ENCODE measurements around the gene TADA3. TPM values are rescaled to one million over a fixed set of nuclear protein-coding genes. Genes with fewer than 3 reads are reported as not detected.

The TADA3 gene
- total RNA-seq, 2 experiments from 2014 or later: 80.7 to 96.4 TPM

GRCh38 chr3:9743548-9743947 is 48.7 kb downstream of the TADA3 start:
- no peaks in the 10 kb centered on the region for H3K27me3 Mint-ChIP-seq
- peaks cover 80% of the 10 kb centered on the region for H3K36me3 Mint-ChIP-seq (ENCODE audit: low read depth)
- no peaks in the 10 kb centered on the region for H3K9me3 Mint-ChIP-seq (ENCODE audit: low read depth)
- peaks cover 12% of the 10 kb centered on the region for H3K4me1 Mint-ChIP-seq
- H3K4me3 Mint-ChIP-seq: no peak overlapping the region
- DNase-seq (no peak), ATAC-seq (no peak)
- ChIA-PET CTCF (interaction anchor here (1.0 to 2.1 kb wide), 2 partner anchors 13 to 360 kb away, joined by 3 to 4 read pairs; no protein-coding TSS in a partner anchor), POLR2A (interaction anchor here (0.6 kb wide), 1 partner anchor 97 kb away, joined by 4 read pairs; no protein-coding TSS in a partner anchor)
- intact Hi-C loops (cut with DNase I, micrococcal nuclease): no loop called here
- no peak overlapping the region for H3K27ac Mint-ChIP-seq

- no peaks in the 10 kb centered on the region for H3K27me3 Mint-ChIP-seq
- no peak overlapping the region for H3K4me3 Mint-ChIP-seq
- H3K27ac Mint-ChIP-seq: no peak overlapping the region
- DNase-seq: no peak
- no peaks in the 10 kb centered on the region for H3K9me3 Mint-ChIP-seq (ENCODE audit: low read depth)
- CTCF ChIA-PET: interaction anchor here (2.1 kb wide), 1 partner anchor 12 kb away, joined by 4 read pairs; no protein-coding TSS in a partner anchor
- peaks cover 12% of the 10 kb centered on the region for H3K4me1 Mint-ChIP-seq
- H3K36me3 Mint-ChIP-seq (ENCODE audit: low read depth): peaks cover 74% of the 10 kb centered on the region
- intact Hi-C loops (cut with DNase I, micrococcal nuclease): no loop called here
- no peak for ATAC-seq
- POLR2A ChIA-PET: no interaction called here
Observed at GRCh38 chr3:9742560-9742959, 49.7 kb downstream of the TADA3 start.

DNA sequence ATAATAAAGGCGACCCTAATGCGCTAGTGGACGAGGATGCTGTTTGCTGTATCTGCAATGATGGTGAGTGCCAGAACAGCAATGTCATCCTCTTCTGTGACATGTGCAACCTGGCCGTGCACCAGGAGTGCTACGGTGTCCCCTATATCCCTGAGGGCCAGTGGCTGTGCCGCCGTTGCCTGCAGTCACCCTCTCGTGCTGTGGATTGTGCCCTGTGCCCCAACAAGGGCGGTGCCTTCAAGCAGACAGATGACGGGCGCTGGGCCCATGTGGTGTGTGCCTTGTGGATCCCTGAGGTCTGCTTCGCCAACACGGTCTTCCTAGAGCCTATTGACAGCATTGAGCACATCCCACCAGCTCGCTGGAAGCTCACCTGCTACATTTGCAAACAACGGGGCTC is 53.1 kb downstream of the TADA3 start:
- intact Hi-C loops (cut with DNase I, micrococcal nuclease): no loop called here
- CTCF ChIA-PET: no interaction called here
- peaks cover 62% of the 10 kb centered on the region for H3K36me3 Mint-ChIP-seq (ENCODE audit: low read depth)
- no peak overlapping the region for H3K27ac Mint-ChIP-seq
- no peak for ATAC-seq
- peaks cover 25% of the 10 kb centered on the region for H3K4me1 Mint-ChIP-seq
- H3K9me3 Mint-ChIP-seq (ENCODE audit: low read depth): no peaks in the 10 kb centered on the region
- POLR2A ChIA-PET: no interaction called here
- H3K27me3 Mint-ChIP-seq: no peaks in the 10 kb centered on the region
- no peak for DNase-seq
- H3K4me3 Mint-ChIP-seq: no peak overlapping the region

GRCh38 chr3:9736831-9737230 is 55.4 kb downstream of the TADA3 start:
- H3K36me3 Mint-ChIP-seq (ENCODE audit: low read depth): peaks cover 57% of the 10 kb centered on the region
- H3K27ac Mint-ChIP-seq: peak overlapping the region; percentile 72
- ATAC-seq (peak; percentile 75), DNase-seq (peak; percentile 36)
- intact Hi-C loops (cut with DNase I, micrococcal nuclease): no loop called here
- no peaks in the 10 kb centered on the region for H3K27me3 Mint-ChIP-seq
- POLR2A ChIA-PET: interaction anchor here (0.6 to 1.0 kb wide), 3 partner anchors 14 to 285 kb away, joined by 3 to 5 read pairs (median 3); no protein-coding TSS in a partner anchor
- CTCF ChIA-PET: interaction anchor here (0.7 to 2.0 kb wide), 3 partner anchors 9 to 78 kb away, joined by 3 to 8 read pairs (median 3); no protein-coding TSS in a partner anchor
- no peak overlapping the region for H3K4me3 Mint-ChIP-seq
- H3K4me1 Mint-ChIP-seq: peaks cover 43% of the 10 kb centered on the region
- H3K9me3 Mint-ChIP-seq (ENCODE audit: low read depth): no peaks in the 10 kb centered on the region

DNA sequence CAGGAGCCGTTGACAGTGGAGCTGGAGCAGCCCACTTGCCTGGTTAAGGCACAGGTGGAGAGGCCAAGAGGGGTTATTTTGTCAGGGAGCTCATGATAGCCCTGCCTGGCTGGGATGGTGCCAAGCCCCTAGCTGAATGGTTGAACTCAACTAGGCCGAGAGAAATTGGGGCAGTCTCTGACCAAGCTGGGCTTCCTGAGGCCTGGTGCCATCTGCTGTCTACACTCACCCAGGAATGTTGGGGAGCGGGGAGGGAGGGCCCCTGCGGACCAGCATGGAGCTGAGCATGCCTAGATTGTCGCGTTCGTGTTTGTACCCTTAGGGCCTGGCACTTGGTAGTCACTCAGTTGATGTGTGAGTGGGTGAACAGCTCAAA is 59.5 kb downstream of the TADA3 start:
- intact Hi-C loops (cut with DNase I, micrococcal nuclease): loop anchor here (5.0 kb wide), 2 partner anchors 45 to 770 kb away; partner anchors contain the start of gene RAD18 (in 1 of the 2)
- H3K27me3 Mint-ChIP-seq: no peaks in the 10 kb centered on the region
- H3K36me3 Mint-ChIP-seq (ENCODE audit: low read depth): peaks cover 27% of the 10 kb centered on the region
- peak overlapping the region; percentile 91 for H3K27ac Mint-ChIP-seq
- ChIA-PET CTCF (interaction anchor here (0.7 to 4.4 kb wide), 11 partner anchors 12 to 200 kb away, joined by 3 to 20 read pairs (median 3); partner anchors contain the start of genes ARPC4 and OGG1), POLR2A (interaction anchor here (0.6 to 1.5 kb wide), 2 partner anchors 17 to 599 kb away, joined by 9 to 11 read pairs; partner anchors contain the start of gene OGG1)
- peaks cover 64% of the 10 kb centered on the region for H3K4me1 Mint-ChIP-seq
- H3K4me3 Mint-ChIP-seq: peak overlapping the region; percentile 79
- DNase-seq (no peak), ATAC-seq (no peak)
- H3K9me3 Mint-ChIP-seq (ENCODE audit: low read depth): no peaks in the 10 kb centered on the region

DNA sequence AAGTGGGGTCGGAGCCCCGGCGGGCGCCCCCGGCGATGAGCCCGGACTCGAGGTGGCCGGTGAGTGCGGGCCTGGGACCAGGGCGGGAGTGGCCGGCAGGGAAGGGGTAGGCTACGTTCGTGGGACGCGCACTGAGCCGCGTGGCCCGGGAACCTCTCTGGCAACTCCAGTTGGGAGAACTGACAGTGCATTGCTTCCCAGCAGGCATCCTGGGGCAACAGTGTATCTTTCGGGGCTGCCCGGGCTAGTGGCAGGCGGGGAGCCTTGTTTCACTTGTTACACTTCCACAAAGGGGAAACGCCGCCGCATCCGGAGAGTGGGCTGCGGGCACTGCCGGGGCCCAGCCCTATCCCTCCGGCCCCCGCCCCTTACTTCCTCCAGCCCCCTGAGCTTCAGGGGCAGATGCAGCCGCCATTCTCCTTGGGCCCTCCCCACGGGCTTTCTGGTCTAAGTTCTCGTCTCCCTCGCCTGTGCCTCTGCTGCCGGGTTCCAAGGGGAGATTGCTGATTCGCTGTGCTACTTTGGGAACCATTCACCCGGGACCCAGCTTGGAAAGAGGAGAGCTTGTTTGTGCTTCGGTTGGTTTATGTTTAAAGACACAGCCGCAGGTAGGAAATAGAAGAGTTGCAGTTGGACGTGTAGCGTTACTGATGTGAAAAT is 60.1 kb downstream of the TADA3 start:
- H3K4me1 Mint-ChIP-seq: peaks cover 67% of the 10 kb centered on the region
- H3K4me3 Mint-ChIP-seq: peak overlapping the region; percentile 79
- H3K27ac Mint-ChIP-seq: peak overlapping the region; percentile 91
- DNase-seq (peak; percentile 65), ATAC-seq (no peak)
- intact Hi-C loops (cut with DNase I, micrococcal nuclease): loop anchor here (5.0 kb wide), 2 partner anchors 45 to 770 kb away; partner anchors contain the start of gene RAD18 (in 1 of the 2)
- H3K36me3 Mint-ChIP-seq (ENCODE audit: low read depth): peaks cover 27% of the 10 kb centered on the region
- H3K27me3 Mint-ChIP-seq: no peaks in the 10 kb centered on the region
- H3K9me3 Mint-ChIP-seq (ENCODE audit: low read depth): no peaks in the 10 kb centered on the region
- POLR2A ChIA-PET: interaction anchor here (1.5 kb wide), 1 partner anchor 17 kb away, joined by 11 read pairs; the partner anchor contains the start of gene OGG1
- CTCF ChIA-PET: interaction anchor here (0.9 to 4.4 kb wide), 8 partner anchors 12 to 201 kb away, joined by 3 to 20 read pairs (median 4); partner anchors contain the start of genes ARPC4, OGG1 and TADA3

GRCh38 chr3:9731206-9732079 is 60.8 kb downstream of the TADA3 start, which contains the start of gene BRPF1:
TSS of gene BRPF1 (plus strand) at chr3:9731735. CDS start at chr3:9734141, 2,406 bp downstream.
- Mint-ChIP-seq H3K36me3 (ENCODE audit: low read depth) (peaks cover 25% of the 10 kb centered on the region), H3K4me3 (peak within 1 kb of the TSS; percentile 79), H3K27me3 (no peaks in the 10 kb centered on the region), H3K4me1 (peaks cover 67% of the 10 kb centered on the region), H3K27ac (peak within 1 kb of the TSS; percentile 96), H3K9me3 (ENCODE audit: low read depth) (no peaks in the 10 kb centered on the region)
- ChIA-PET CTCF (interaction anchor here (0.7 to 4.4 kb wide), 8 partner anchors 11 to 201 kb away, joined by 3 to 20 read pairs (median 6); partner anchors contain the start of genes ARPC4, OGG1 and TADA3), POLR2A (interaction anchor here (0.6 to 1.5 kb wide), 2 partner anchors 9 to 35 kb away, joined by 4 to 10 read pairs; no protein-coding TSS in a partner anchor)
- peak; percentile 100 for DNase-seq
- ATAC-seq: peak; percentile 96
- intact Hi-C loops (cut with DNase I, micrococcal nuclease): loop anchor here (1.0 to 5.0 kb wide), 15 partner anchors 18 to 769 kb away; partner anchors contain the start of genes CRELD1 (in 2 of the 2), MTMR14 (in 2 of the 2), OGG1 (in 2 of the 2) and SETD5 (in 2 of the 2)

DNA sequence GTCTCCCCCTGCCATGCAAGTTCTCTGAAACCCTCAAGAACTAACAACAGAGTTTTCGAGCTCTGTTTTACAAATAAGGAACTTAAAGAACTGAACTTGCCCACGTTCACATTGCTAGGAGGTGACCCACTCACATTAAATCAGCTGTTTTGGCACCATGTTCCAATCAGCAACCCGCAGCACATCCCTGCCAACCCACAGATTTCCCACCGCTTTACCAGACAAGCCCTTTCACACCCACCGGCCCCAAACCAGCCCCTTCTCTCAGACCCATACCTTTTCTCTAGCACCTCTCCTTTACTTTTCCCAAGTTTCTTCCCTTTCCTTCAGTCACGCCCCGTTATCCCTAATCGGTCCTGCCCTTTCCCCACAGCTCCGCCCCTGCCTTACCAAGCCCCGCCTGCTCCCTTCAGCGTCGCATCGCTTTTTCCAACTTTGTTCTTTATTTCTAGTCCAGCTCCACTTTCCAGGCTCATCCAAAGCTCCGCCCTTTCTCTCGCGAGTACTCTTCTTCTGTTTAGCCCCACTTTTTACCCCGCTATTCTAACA is 61.5 kb downstream of the TADA3 start:
- Mint-ChIP-seq H3K36me3 (ENCODE audit: low read depth) (peaks cover 20% of the 10 kb centered on the region), H3K9me3 (ENCODE audit: low read depth) (no peaks in the 10 kb centered on the region), H3K4me1 (peaks cover 63% of the 10 kb centered on the region), H3K4me3 (peak overlapping the region; percentile 79), H3K27me3 (no peaks in the 10 kb centered on the region), H3K27ac (peak overlapping the region; percentile 86)
- peak; percentile 49 for ATAC-seq
- intact Hi-C loops (cut with DNase I, micrococcal nuclease): loop anchor here (1.0 to 5.0 kb wide), 15 partner anchors 19 to 768 kb away; partner anchors contain the start of genes CRELD1 (in 2 of the 2), MTMR14 (in 2 of the 2), OGG1 (in 2 of the 2) and SETD5 (in 2 of the 2)
- ChIA-PET POLR2A (interaction anchor here (1.5 kb wide), 1 partner anchor 9 kb away, joined by 10 read pairs; no protein-coding TSS in a partner anchor), CTCF (interaction anchor here (0.6 to 4.4 kb wide), 9 partner anchors 10 to 468 kb away, joined by 3 to 20 read pairs (median 5); partner anchors contain the start of genes ARPC4, OGG1 and TADA3)
- no peak for DNase-seq
